Stomach (tissue), 4 donors: ENCODE data around the gene APOL4.

Experiments used
- EP300 ChIP-seq: sonication (generic); formaldehyde crosslinking; IDR thresholded peaks from one replicate; pipeline ENCODE4 v1.6.1; 2017; ENCODE audit warnings: antibody characterized with exemption
- TF ChIP-seq, protein P1 (sequence below), 7 experiments: fragments of 450-650 bp in 4 of 7; fragments of 200-600 bp in 3 of 7; sonication (generic) in 3 of 7; IDR thresholded peaks; one replicate each; pipeline ENCODE4 v1.5.1; 2016 to 2019; ENCODE audit warnings: antibody characterized with exemption in 7 of 7, control low read depth in 2 of 7, mild to moderate bottlenecking in 1 of 7

DNA sequence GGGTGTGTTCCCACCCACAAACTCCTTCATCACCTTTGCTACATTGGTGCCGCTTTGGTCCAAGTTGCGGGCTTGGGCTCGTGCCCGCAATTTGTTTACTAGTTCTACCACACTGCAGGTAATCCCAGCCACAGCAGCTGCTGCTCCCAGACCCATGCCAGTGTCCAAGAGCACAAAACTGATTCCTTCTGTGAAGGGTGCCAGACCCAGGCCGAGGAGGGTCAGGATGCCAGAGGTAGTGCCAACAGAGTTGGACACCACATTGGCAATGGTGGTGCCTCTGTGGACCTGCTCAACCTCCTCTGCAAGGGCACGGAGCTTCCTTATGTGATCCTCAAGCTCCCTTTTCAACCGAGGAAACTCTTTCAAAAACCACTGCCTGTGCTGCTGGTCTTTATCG, 26.2 kb upstream of the APOL4 start:
- TF ChIP-seq, protein P1, sequence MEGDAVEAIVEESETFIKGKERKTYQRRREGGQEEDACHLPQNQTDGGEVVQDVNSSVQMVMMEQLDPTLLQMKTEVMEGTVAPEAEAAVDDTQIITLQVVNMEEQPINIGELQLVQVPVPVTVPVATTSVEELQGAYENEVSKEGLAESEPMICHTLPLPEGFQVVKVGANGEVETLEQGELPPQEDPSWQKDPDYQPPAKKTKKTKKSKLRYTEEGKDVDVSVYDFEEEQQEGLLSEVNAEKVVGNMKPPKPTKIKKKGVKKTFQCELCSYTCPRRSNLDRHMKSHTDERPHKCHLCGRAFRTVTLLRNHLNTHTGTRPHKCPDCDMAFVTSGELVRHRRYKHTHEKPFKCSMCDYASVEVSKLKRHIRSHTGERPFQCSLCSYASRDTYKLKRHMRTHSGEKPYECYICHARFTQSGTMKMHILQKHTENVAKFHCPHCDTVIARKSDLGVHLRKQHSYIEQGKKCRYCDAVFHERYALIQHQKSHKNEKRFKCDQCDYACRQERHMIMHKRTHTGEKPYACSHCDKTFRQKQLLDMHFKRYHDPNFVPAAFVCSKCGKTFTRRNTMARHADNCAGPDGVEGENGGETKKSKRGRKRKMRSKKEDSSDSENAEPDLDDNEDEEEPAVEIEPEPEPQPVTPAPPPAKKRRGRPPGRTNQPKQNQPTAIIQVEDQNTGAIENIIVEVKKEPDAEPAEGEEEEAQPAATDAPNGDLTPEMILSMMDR (IDR thresholded peaks at IDR 0.05), result no peak
- TF ChIP-seq EP300, result no peak
